ENCODE results near the gene C19orf44.
"Not testable (repeated sequence)": the region's sequence is repeated elsewhere in the genome, so short reads cannot be mapped to it uniquely, and the experiment has no call there.

Gene C19orf44

DNA sequence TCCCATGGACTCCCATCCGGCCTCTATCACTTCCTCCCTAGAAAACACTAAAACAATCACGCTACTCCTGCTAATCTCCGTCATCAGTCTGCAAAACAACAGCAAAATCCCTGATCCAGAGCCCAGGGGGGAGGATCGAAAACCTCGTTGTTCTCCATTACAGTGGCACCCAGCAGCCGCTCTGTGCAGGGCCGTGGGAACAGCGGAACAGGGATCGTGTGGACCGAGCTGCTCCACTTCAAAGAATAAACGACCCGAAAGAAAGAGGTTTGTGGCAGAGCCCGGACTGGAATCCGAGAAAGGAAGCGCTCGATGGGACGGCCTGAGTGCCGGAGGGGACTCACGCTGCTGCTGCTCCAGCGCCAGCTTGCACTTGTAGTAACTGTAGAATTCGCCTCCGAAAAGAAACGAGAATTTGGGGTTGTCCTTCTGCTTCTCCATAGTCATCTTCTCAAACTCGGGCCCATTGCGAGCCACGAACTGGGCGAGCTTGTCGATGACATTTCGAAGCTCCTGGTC lies 45.4 kb downstream of the C19orf44 start:
- DNase-seq, result no peak

DNA sequence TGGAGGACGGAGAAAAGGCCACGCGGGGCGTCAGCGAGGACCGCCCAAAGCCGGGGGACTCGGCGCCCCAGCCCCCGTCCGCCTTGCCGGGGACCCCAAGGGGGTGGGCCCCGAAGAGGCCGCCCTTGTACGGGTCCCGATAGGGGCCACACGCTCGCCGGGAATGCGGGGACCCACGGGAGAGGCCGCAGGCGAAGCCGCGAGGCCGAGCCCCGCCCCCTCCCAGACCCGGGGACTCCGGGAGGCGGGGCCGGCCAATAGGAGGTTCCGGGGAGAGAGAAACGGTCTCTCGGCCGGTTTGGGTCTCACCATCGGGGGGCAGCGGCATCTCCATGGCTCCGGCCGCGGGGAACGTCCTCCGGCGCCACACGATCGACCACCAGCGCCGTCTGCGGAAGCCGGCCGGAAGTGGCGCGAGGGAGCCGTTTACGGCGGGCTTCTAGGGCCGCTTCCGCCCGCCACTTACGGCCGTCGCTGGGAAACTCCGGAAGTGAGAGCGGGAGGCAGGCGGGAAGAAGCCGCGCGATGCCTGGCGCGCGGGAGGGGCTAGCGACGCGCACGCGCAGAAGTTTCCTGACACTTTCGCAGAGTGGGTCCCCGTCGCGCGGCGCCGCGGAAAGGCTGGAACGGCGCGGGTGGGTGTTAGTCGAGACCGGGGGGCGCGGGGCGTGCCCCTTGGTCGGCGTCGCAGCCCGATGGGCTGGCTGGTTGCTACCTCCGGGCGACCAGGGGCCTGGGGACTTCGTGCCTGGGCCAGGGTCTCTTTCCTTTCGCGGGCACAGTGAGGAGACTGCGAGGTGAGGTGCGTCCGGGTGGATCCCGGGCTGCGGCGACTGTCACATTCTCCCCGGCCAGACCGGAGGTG lies 46.1 kb downstream of the C19orf44 start, which contains the start of gene CHERP:
Gene CHERP, minus strand, starts transcription at position 393 of the 865 bp plus-strand sequence. Its CDS starts 59 bp downstream, at position 334.
- DNase-seq, result peak; percentile 95

DNA sequence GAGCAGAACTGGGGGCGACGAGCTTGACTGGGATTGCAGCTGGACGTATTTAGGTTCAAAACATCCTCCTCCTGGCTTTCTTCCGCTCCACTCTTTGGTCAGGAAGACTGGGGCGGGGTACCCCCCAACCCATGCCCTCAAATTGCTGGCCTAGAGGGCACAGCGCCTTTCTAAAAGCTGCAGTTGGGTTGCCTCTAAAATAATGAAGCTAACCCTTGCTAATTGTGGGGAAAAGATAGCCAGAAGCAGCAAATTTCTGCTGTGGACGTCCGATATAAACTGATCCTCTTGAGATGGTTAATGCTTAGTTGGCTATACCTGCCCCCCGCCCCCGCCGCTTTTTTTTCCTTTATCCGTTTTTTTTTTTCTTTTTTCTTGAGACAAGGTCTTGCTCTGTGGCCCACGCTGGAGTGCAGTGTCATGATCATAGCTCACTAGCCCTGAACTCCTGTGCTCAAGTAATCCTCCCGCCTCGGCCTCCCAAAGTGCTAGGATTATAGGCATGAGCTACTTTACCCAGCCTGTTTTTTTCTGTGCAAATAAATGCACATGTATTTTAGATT lies 46.8 kb downstream of the C19orf44 start:
- DNase-seq, result peak; percentile 39

DNA sequence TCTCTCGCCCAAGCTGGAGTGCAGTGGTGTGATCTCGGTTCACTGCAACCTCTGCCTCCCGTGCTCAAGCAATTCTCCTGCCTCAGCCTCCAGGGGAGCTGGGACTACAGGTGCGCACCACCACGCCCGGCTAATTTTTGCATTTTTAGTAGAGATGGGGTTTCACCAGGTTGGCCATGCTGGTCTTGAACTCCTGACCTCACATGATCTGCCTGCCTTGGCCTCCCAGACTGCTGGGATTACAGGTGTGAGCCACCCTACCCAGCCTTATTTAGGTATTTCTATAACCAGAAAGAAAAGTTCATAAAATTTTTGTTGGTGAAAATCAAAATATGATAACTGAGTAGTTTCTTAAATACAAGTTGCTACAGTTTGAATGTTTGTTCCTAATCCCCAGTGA lies 47.5 kb downstream of the C19orf44 start:
- not testable (repeated sequence) for DNase-seq

DNA sequence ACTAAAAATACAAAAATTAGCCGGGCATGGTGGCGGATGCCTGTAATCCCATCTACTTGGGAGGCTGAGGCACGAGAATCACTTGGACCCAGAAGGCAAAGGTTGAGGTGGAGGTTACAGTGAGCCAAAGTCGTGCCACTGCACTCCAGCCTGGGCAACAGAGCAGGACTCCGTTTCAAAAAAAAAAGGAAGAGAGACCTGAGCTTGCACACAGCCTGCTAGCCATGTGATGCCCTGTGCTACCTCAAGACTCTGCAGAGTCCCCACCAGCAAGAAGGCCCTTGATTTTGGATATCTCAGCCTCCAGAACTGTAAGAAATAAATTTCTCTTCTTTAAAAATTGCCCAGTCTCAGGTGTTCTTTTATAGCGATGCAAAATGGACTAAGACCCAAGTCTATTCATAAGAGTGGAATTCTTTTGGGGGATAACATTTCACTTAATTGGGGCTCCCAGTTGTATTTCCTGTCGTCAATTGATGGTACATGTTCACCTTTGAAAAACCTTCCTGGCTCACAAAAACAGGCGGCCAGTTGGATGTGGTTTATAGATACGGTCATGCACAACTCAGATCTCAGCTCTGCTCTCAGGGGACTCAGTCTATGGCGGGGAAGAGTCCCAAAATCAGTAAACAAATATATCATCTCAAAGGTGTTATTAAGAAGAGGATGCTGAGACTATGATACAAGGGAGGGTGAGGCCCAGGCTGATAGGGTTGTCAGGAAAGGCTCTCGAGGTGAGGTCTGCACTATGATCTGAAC lies 48.5 kb downstream of the C19orf44 start:
- no peak for DNase-seq

DNA sequence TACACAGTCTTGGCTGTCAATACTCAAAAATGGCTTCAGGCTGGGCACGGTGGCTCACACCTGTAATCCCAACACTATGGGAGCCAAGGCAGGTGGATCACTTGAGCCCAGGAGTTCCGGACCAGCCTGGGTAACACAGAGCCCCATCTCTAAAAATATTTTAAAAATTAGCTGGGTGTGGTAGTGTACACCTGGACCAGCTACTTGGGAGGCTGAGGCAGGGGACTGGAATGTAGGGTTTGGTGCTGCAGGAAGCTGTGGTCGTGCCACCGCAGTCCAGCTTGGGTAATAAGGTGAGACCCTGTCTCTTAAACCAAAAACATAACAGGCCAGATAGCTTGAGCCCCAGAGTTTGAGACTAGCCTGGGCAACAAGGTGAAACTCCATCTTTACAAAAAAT lies 52.8 kb downstream of the C19orf44 start:
- no peak for DNase-seq

DNA sequence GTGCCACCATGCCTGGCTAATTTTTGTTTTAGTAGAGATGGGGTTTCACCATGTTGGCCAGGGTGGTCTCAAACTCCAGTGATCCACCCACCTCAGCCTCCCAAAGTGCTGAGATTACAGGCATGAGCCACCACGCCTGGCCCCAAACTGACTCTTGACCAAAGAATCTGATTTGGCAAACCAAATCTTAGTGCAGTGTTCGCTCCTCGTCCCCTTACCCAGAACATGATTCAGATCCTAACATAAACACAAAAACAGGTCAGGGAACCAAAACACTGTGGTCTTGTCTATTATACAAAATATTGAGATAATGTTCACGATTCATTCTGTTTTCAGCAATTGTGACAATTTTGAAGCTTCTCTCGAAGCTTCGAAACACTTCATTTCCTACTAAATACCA lies 55.7 kb downstream of the C19orf44 start:
- DNase-seq, result not testable (repeated sequence)

DNA sequence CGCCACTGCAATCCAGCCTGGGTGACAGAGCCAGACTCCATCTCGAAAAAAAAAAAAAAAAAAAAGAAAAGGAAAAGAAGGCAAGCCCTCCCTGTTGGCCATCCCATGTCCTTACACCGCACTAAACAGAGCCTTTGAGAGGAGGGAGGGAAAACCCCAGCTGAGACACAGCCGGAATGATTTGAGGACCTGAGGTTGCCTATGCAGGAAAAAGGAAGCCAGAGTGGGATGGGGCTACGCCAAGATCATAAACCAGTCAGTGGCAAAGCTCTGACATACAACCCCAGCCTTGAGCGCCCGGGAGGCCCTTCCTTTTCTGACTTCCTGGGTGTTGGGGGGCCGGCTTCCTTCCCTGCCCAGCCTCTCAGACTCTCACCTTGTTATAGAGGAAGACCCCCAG lies 58.6 kb downstream of the C19orf44 start:
- DNase-seq, result no peak

DNA sequence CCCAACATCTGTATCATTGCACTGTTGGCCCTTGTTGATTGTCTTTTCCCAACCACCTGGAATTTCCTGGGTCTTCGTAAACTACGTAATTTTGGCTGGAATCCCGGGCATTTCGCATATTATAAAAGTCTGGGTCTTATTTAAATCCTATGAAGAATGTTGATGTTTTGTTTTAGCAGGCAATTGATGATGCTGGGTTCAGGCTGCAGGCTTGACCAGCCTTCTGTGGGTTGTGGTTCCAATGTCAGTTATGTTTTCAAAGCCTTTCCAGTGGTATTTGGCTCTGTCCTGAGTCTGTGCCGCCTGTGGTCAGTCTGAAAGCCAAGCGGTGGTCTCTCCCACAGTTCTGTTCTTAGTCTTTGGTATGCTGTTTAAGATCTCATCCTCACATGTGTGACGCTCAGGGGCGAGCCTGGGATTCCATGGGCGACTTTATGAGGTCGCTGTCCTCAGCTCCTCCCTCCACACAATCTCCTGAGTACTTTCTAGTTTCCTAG lies 63.6 kb downstream of the C19orf44 start:
- no peak for DNase-seq

DNA sequence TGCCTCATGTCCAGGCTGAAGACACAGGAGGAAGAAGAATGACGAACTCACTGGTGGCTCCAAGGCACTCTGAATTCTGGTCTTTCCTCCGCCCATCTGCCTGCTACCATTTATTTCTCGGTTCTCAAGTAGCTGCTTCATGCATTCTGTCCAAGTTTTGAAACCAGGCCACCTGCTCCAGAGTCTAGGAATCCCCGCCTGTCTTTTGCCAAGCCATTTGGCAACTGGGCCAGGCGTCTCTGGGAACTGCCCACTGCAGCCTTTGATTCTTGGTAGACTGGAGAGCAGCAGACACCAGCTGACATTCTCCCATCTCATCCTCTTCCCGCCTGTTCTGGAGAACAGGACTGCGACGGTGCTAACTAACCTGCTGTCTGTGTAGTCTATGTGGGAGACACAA lies 65.2 kb downstream of the C19orf44 start:
- no peak for DNase-seq

DNA sequence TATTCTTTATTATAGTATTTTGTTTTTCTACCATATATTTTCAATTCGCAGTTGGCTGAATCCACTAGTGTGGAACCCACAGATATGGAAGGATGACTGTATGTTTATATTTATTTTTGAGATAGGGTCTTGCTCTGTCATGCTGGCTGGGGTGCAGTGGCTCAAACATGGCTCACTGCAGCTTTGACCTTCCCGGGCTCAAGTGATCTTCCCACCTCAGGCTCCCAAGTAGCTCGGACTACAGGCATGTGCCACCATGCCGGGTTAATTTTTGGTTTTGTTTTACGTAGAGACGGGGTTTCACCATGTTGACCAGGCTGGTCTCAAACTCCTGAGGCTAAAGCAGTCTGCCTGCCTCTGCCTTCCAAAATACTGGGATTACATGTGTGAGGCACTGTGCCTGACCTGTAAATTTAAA lies 66.4 kb downstream of the C19orf44 start:
- no peak for DNase-seq

DNA sequence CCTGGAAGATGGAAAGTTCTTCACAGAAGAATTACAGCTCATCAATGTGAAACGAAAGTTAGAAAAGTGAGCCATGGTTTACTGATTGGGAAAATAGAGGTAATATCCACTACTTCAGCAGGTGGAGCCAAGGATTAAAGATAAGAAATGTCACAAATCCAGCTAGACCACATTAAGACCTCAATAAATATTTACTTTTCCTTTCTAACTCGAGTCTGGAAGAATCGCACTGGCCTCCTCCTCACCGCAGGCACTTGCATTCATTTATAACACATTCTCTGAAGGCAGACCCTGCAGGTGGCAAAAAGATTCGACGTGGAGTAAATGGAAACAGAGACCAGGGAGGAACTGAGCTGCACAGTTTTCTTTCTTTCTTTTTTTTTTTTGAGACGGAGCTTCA lies 68.6 kb downstream of the C19orf44 start:
- no peak for DNase-seq

DNA sequence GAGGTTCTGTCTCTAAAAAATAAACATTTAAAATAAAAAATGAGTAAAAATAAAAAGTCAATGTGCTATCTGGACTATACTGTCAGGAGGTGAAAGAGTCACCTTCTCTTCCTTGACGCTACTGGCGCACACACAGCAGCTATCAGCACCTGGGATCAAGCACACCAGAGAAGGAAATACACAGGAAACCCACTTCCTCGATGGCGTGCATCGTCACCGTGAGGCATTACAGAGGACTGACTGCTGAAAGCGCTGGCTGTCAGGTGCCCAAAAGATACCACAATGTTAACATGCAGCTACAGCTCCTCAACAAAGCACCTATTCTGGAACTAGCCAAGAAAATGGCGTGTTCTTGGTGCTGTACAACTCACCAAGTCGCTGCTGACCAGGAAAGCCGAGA lies 70.0 kb downstream of the C19orf44 start:
- DNase-seq, result peak; percentile 71

DNA sequence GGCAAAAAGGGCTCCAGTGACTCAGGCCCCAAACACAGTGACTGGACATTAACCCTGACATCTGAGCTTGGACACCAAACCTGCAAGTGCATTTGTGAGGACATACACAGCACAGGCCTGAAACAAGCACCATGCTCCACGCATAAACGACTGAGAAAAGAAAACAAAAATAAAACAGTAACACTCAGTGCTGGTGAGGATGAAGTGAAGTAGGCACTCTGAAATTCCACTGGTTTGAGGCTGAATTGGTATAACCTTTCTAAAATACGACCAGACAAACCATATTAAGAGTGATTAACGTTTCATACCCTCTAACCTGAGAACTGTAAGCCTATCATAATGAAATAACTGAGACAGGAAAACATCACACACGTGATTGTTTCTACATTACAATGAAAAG lies 70.5 kb downstream of the C19orf44 start:
- no peak for DNase-seq

DNA sequence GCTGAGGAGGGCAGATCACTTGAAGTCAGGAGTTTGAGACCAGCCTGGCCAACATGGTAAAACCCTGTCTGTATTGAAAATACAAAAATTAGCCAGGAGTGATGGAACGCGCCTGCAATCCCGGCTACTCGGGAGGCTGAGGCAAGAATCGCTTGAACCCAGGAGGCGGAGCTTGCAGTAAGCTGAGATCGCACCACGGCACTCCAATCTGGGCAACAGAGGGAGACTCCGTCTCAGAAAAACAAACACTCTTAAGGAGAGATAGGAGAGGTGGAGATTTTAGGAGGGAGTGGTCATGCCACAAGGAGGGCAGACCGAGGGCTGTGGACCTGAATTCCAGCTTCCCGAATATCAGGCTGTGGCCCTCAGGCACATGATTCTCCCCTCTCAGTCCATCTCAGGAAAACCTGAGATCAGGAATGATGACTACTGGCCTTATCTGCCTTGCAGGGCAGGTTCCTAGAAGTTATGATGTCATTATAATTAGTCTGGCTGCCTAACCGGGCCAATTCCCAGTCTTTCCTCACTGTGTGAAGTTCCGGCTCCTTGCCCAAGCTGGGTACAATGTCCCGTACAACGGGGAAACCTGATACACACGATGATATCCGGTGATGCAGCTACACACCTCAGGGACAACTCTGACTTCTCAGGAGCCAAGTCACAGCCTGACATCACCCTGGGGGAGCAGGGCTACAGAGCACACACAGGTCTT lies 73.6 kb downstream of the C19orf44 start:
- no peak for DNase-seq
